K562 (cell line): ENCODE measurements around the gene THBS2. TPM values are rescaled to one million over a fixed set of nuclear protein-coding genes. Genes with fewer than 3 reads are reported as not detected.

Experiments
- ATAC-seq: fragments of 200-7000 bp; cut with Tn5 transposase; 3 replicates; pipeline ENCODE4 v1.9.1; 2020; ENCODE audit warnings: moderate library complexity
- BruUV-seq: library from RNA; stranded (reverse); fragments of 400-500 nt; replicated peaks from 2 replicates; lab custom pipeline; 2021; lab: Mats Ljungman, UMichigan
- CTCF ChIA-PET: fragments of 300-600 bp; formaldehyde crosslinking; extraction: SDS; loops from one replicate; lab custom pipeline; 2021; ENCODE audit warnings: low intra/inter-chr PET ratio; lab: Yijun Ruan, JAX
- POLR2A ChIA-PET: fragments of 300-600, 350-650 bp; sonication (Branson Sonifier 250); formaldehyde crosslinking; extraction: SDS; loops from one replicate; lab custom pipeline; 2021; ENCODE audit warnings: antibody characterized with exemption, inconsistent platforms; lab: Yijun Ruan, JAX
- DNase-seq, 4 experiments: peaks; one replicate each; pipeline versions ENCODE4 v3.0.0 to v3.0.0-alpha.2; 2011 to 2018; ENCODE audit warnings: low spot score in 3 of 4, mixed read lengths in 3 of 4; ENCODE audit errors: extremely low read depth in 1 of 4
- FAIRE-seq: peaks from 2 replicates; lab custom pipeline; 2011; peaks lifted over from hg19 to GRCh38; lab: Jason Lieb, UNC
- H2AFZ ChIP-seq: 2 replicates; pipeline ENCODE4 v1.6.0; 2011; ENCODE audit warnings: low read depth, low read length, control low read depth, inconsistent platforms
- H3K27ac ChIP-seq: fragments of 200-600 bp; 3 replicates; pipeline ENCODE4 v1.8.0; 2011; ENCODE audit warnings: low read depth, mild to moderate bottlenecking, control low read depth, inconsistent platforms, low read length, moderate library complexity, mixed read lengths; ENCODE audit errors: extremely low read depth
- H3K27me3 ChIP-seq, 2 experiments: fragments of 300-600 bp in 1 of 2; 2 replicates in 1 of 2; 3 replicates in 1 of 2; pipeline versions ENCODE4 v1.6.0 to v1.8.0; 2011; ENCODE audit warnings: inconsistent platforms in 2 of 2, low read length in 2 of 2, mild to moderate bottlenecking in 1 of 2, mixed read lengths in 1 of 2, moderate library complexity in 1 of 2; ENCODE audit not compliant: control insufficient read depth in 2 of 2, insufficient read depth in 2 of 2
- H3K36me3 ChIP-seq: fragments of 300-600 bp; 3 replicates; pipeline ENCODE4 v1.8.0; 2011; ENCODE audit warnings: mild to moderate bottlenecking, low read length, inconsistent platforms; ENCODE audit not compliant: control insufficient read depth, insufficient read depth
- H3K4me1 ChIP-seq, 2 experiments: fragments of 200-600 bp in 1 of 2; replicated peaks in 1 of 2; 2 replicates in 1 of 2; 3 replicates in 1 of 2; pipeline versions ENCODE4 v1.5.1 to v1.8.0; 2011; ENCODE audit warnings: inconsistent platforms in 2 of 2, low read length in 2 of 2, mild to moderate bottlenecking in 1 of 2, mixed read lengths in 1 of 2, moderate library complexity in 1 of 2; ENCODE audit not compliant: control insufficient read depth in 2 of 2, insufficient read depth in 2 of 2
- H3K4me2 ChIP-seq: 2 replicates; pipeline ENCODE4 v1.6.1; 2011; ENCODE audit warnings: low read length, control low read depth, inconsistent platforms, mixed read lengths; ENCODE audit not compliant: insufficient read depth
- H3K4me3 ChIP-seq: fragments of 200-600 bp; sonication (generic), shearing (Covaris generic); 2 replicates; pipeline ENCODE4 v1.5.1; 2016; ENCODE audit warnings: control low read depth, inconsistent platforms
- H3K79me2 ChIP-seq: fragments of 200-600 bp; 3 replicates; pipeline ENCODE4 v1.8.0; 2011; ENCODE audit warnings: low read length, inconsistent platforms; ENCODE audit not compliant: control insufficient read depth, insufficient read depth
- H3K9ac ChIP-seq, 2 experiments: 2 replicates each; pipeline versions ENCODE4 v1.6.0 to v1.6.1; 2011; ENCODE audit warnings: low read depth in 2 of 2, low read length in 2 of 2, control low read depth in 1 of 2, inconsistent platforms in 1 of 2, mild to moderate bottlenecking in 1 of 2, mixed read lengths in 1 of 2; ENCODE audit not compliant: insufficient read depth in 1 of 2
- H3K9me1 ChIP-seq: one replicate; pipeline ENCODE4 v1.6.0; 2011; ENCODE audit warnings: inconsistent platforms, mild to moderate bottlenecking, low read length, moderate library complexity; ENCODE audit not compliant: control insufficient read depth, insufficient read depth
- H3K9me3 ChIP-seq: replicated peaks from 2 replicates; pipeline ENCODE4 v1.5.1; 2011; ENCODE audit warnings: low read depth, low read length, inconsistent platforms; ENCODE audit not compliant: control insufficient read depth, insufficient read depth
- H4K20me1 ChIP-seq: replicated peaks from 2 replicates; pipeline ENCODE4 v1.6.1; 2011; ENCODE audit warnings: low read length, inconsistent platforms, mixed read lengths; ENCODE audit not compliant: control insufficient read depth, insufficient read depth
- CBX8 ChIP-seq: fragments of 200-600 bp; sonication (generic); IDR thresholded peaks from 2 replicates; pipeline ENCODE4 v1.6.1; 2012; ENCODE audit warnings: borderline replicate concordance, mixed run types, low read depth, mild to moderate bottlenecking, moderate library complexity, mixed read lengths, low read length, control low read depth, inconsistent platforms; ENCODE audit not compliant: poor library complexity, severe bottlenecking; ENCODE audit errors: extremely low read depth
- ESRRB ChIP-seq: fragments of 250-450 bp; sonication (Bioruptor Pico); IDR thresholded peaks from 2 replicates; pipeline ENCODE4 v1.5.0; 2020; ENCODE audit warnings: mild to moderate bottlenecking, moderate library complexity, borderline replicate concordance
- L3MBTL2 ChIP-seq: fragments of 450-650 bp; IDR thresholded peaks from 2 replicates; pipeline ENCODE4 v1.6.1; 2016; ENCODE audit warnings: mild to moderate bottlenecking, moderate library complexity
- NR2C1 ChIP-seq, 2 experiments: fragments of 450-650 bp; IDR thresholded peaks; 2 replicates each; pipeline ENCODE4 v1.6.1; 2017; ENCODE audit warnings: mild to moderate bottlenecking in 2 of 2, antibody characterized with exemption in 1 of 2, inconsistent platforms in 1 of 2, missing compliant biosample characterization in 1 of 2, missing genetic modification characterization in 1 of 2
- RBM34 ChIP-seq: fragments of 200-400 bp; formaldehyde crosslinking; IDR thresholded peaks from 2 replicates; pipeline ENCODE4 v1.6.1; 2018; ENCODE audit warnings: low read length, borderline replicate concordance; ENCODE audit not compliant: insufficient read depth
- SMARCA4 ChIP-seq: fragments of 450-650 bp; IDR thresholded peaks from 2 replicates; pipeline ENCODE4 v1.6.1; 2016
- TAF9B ChIP-seq: fragments of 450-650 bp; IDR thresholded peaks from 2 replicates; pipeline ENCODE4 v1.6.1; 2018; ENCODE audit warnings: mild to moderate bottlenecking; ENCODE audit not compliant: partially characterized antibody
- ZNF77 ChIP-seq: fragments of 250-450 bp; sonication (Bioruptor Pico); IDR thresholded peaks from 2 replicates; pipeline ENCODE4 v1.5.0; 2020
- WGBS: fragments of 100-300 bp; shearing (Covaris generic); methylation state at CpG from one replicate; pipeline ENCODE4 v1.1.6; 2016; ENCODE audit warnings: low coverage, mixed read lengths; ENCODE audit not compliant: insufficient coverage; ENCODE audit errors: missing lambda C conversion rate; 5-methylcytosine and 5-hydroxymethylcytosine counted together
- in situ Hi-C: fragments of 300-500 bp; cut with MboI; formaldehyde crosslinking; loops from 4 replicates; pipeline ENCODE4 v1.15.0; 2018; ENCODE audit warnings: inconsistent platforms, mixed read lengths
- intact Hi-C: fragments of 100-400 bp; cut with micrococcal nuclease; formaldehyde crosslinking; loops from 2 replicates; pipeline ENCODE4 v1.14.2; 2022
- polyA plus RNA-seq, 8 experiments: library from polyadenylated mRNA; depleted of rRNA in 4 of 8; stranded (reverse) in 5 of 8; unstranded in 3 of 8; fragments of >200 nt; fragmentation: Nextera tagmentation in 2 of 8; fragmentation: Illumina TruSeq in 1 of 8; extraction: Ambion mirVana in 2 of 8; extraction: Trizol in 1 of 8; gene quantifications; 2 replicates each; pipeline versions ENCODE4 v1.2.1 to v1.2.3, GENCODE V29; 2011 to 2014; ENCODE audit warnings: inconsistent platforms in 1 of 8, missing spikeins in 1 of 8
- total RNA-seq, 7 experiments: library from RNA; depleted of rRNA in 6 of 7; stranded (reverse); fragments of >200 nt in 6 of 7; fragmentation: Illumina TruSeq in 2 of 7; extraction: Trizol in 2 of 7; gene quantifications; 2 replicates each; pipeline versions ENCODE4 v1.2.1 to v1.2.3, GENCODE V29; 2011 to 2021; ENCODE audit warnings: low replicate concordance in 1 of 7
- TF ChIP-seq, protein P1 (sequence below): fragments of 250-450 bp; sonication (Bioruptor Pico); IDR thresholded peaks from 2 replicates; pipeline ENCODE4 v1.5.0; 2020; ENCODE audit warnings: mild to moderate bottlenecking
- TF ChIP-seq, protein P2 (sequence below): IDR thresholded peaks from 3 replicates; pipeline ENCODE4 v1.6.1; 2011; ENCODE audit warnings: borderline replicate concordance, mild to moderate bottlenecking; ENCODE audit not compliant: insufficient read length, insufficient read depth
- TF ChIP-seq, protein P3 (sequence below): fragments of 450-650 bp; formaldehyde crosslinking; IDR thresholded peaks from 2 replicates; pipeline ENCODE4 v1.4.0; 2022; ENCODE audit warnings: missing genetic modification characterization

Gene THBS2
- total and polyA plus RNA-seq, 9 of the 15 experiments (the other 6 are each of a cell fraction or from before 2014, with no cell fraction given), result 0.03 to 0.11 (median 0.03) TPM; not detected in 6

DNA sequence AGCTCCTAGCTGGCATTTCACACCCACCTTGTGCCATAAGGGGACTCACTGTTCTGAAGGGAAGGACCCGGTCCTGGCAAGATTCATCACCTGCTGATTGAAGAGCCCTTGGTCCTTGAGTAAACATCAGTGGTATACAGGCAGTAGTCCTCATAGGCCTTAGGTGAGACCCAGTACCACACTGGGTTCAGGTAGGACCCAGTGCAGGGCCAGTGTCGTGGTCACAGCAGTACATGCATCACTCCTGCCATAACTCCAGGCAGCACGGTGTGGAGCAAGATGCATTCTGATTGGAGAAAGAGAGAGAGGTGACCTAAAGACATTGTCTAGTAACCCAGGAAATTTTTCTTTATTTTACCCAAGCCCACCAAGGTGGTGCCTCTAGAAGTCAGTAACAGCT, 49.1 kb upstream of the THBS2 start:
- no peak overlapping the region for H2AFZ ChIP-seq
- in situ Hi-C loops, result no loop called here
- FAIRE-seq, result no peak
- H3K79me2 ChIP-seq, result no peaks in the 10 kb centered on the region
- no TSS peak for BruUV-seq
- no peaks in the 10 kb centered on the region for H3K9me3 ChIP-seq
- no peak overlapping the region for H3K4me3 ChIP-seq
- H3K4me2 ChIP-seq, result no peak overlapping the region
- no peak for TF ChIP-seq SMARCA4
- TF ChIP-seq, all 486 proteins: peak for 0
- no peak for DNase-seq
- no peaks in the 10 kb centered on the region for H3K36me3 ChIP-seq
- POLR2A ChIA-PET, result no interaction called here
- CTCF ChIA-PET, result no interaction called here
- WGBS, result 4% methylated on average over 2 of the region's 3 CpGs
- H3K9me1 ChIP-seq, result no peaks in the 10 kb centered on the region
- intact Hi-C loops, result no loop called here
- H3K4me1 ChIP-seq, result no peaks in the 10 kb centered on the region
- no peak overlapping the region for H3K27ac ChIP-seq
- no peak for ATAC-seq
- H3K27me3 ChIP-seq, result no peaks in the 10 kb centered on the region; a peak in 1 of 5 replicates
- H3K9ac ChIP-seq, result no peak overlapping the region
- no peaks in the 10 kb centered on the region for H4K20me1 ChIP-seq

DNA sequence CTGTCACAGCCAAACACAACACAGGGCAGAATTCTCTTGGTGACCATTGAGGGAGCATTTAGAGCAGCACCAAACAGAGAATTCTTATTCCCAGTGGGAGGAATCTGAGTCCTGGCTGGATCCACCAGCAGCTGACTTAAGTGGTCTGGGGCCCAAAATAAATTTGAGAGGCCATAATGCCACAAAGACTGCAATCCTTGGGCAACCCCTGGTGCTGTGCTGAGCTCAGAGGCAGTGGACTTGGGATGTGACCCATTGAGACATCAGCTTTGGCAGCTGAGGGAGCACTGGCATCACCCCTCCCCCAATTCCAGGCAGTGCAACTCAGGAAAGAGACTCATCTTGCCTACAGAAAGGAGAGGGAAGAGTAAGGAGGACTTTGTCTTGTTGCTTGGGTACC, 48.6 kb upstream of the THBS2 start:
- Histone ChIP-seq H3K79me2 (no peaks in the 10 kb centered on the region), H3K4me1 (no peaks in the 10 kb centered on the region), H4K20me1 (no peaks in the 10 kb centered on the region), H3K27me3 (no peaks in the 10 kb centered on the region; a peak in 1 of 5 replicates), H3K4me3 (no peak overlapping the region), H2AFZ (no peak overlapping the region), H3K9me1 (no peaks in the 10 kb centered on the region), H3K9ac (no peak overlapping the region), H3K27ac (no peak overlapping the region), H3K36me3 (no peaks in the 10 kb centered on the region), H3K9me3 (no peaks in the 10 kb centered on the region), H3K4me2 (no peak overlapping the region)
- in situ Hi-C loops (no loop called here), intact Hi-C loops (no loop called here)
- TF ChIP-seq, protein P1, sequence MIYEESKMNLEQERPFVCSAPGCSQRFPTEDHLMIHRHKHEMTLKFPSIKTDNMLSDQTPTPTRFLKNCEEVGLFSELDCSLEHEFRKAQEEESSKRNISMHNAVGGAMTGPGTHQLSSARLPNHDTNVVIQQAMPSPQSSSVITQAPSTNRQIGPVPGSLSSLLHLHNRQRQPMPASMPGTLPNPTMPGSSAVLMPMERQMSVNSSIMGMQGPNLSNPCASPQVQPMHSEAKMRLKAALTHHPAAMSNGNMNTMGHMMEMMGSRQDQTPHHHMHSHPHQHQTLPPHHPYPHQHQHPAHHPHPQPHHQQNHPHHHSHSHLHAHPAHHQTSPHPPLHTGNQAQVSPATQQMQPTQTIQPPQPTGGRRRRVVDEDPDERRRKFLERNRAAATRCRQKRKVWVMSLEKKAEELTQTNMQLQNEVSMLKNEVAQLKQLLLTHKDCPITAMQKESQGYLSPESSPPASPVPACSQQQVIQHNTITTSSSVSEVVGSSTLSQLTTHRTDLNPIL (CRISPR knock-in tag), result no peak
- TF ChIP-seq CBX8, result no peak
- TF ChIP-seq ZNF77 (CRISPR knock-in tag), result no peak
- no peak for TF ChIP-seq RBM34
- TF ChIP-seq L3MBTL2, result no peak
- TF ChIP-seq, protein P2, sequence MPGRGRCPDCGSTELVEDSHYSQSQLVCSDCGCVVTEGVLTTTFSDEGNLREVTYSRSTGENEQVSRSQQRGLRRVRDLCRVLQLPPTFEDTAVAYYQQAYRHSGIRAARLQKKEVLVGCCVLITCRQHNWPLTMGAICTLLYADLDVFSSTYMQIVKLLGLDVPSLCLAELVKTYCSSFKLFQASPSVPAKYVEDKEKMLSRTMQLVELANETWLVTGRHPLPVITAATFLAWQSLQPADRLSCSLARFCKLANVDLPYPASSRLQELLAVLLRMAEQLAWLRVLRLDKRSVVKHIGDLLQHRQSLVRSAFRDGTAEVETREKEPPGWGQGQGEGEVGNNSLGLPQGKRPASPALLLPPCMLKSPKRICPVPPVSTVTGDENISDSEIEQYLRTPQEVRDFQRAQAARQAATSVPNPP, result no peak
- TF ChIP-seq TAF9B, result no peak
- no peak for TF ChIP-seq NR2C1 (IDR thresholded peaks at IDR 0.05)
- TF ChIP-seq NR2C1 (tag; IDR thresholded peaks at IDR 0.05), result no peak
- TF ChIP-seq, protein P3, sequence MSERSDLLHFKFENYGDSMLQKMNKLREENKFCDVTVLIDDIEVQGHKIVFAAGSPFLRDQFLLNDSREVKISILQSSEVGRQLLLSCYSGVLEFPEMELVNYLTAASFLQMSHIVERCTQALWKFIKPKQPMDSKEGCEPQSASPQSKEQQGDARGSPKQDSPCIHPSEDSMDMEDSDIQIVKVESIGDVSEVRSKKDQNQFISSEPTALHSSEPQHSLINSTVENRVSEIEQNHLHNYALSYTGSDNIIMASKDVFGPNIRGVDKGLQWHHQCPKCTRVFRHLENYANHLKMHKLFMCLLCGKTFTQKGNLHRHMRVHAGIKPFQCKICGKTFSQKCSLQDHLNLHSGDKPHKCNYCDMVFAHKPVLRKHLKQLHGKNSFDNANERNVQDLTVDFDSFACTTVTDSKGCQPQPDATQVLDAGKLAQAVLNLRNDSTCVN (CRISPR knock-in tag), result no peak
- TF ChIP-seq ESRRB (CRISPR knock-in tag), result no peak
- ChIA-PET CTCF (no interaction called here), POLR2A (no interaction called here)
- BruUV-seq, result no TSS peak
- no peak for DNase-seq
- FAIRE-seq, result no peak
- no peak for ATAC-seq
